ENCODE measurements around the gene PCDHA3.
"Not testable (repeated sequence)": the region's sequence is repeated elsewhere in the genome, so short reads cannot be mapped to it uniquely, and the experiment has no call there.

The PCDHA3 gene

GRCh38 chr5:140800816-140801493, at the start of gene PCDHA3:
TSS of gene PCDHA3 (plus strand) at chr5:140801057.
- peak in 2 of 56 donors; percentile 13 to 17 for DNase-seq

- DNase-seq = no peak
Observed at GRCh38 chr5:140753561-140753960, 47.3 kb upstream of the PCDHA3 start.

- no peak for DNase-seq
Observed at GRCh38 chr5:140764177-140764973, 36.5 kb upstream of the PCDHA3 start.

- no peak for DNase-seq
Observed at GRCh38 chr5:140767444-140767843, 33.4 kb upstream of the PCDHA3 start.

GRCh38 chr5:140780512-140780911, 20.3 kb upstream of the PCDHA3 start:
- DNase-seq = no peak

- no peak for DNase-seq
Observed at GRCh38 chr5:140785905-140786686, 14.8 kb upstream of the PCDHA3 start, which contains the start of gene PCDHA1. TSS of gene PCDHA1 (plus strand) at chr5:140786140.

- not testable (repeated sequence) for DNase-seq
Observed at GRCh38 chr5:140787422-140787821, 13.4 kb upstream of the PCDHA3 start.

GRCh38 chr5:140787849-140788504, 12.9 kb upstream of the PCDHA3 start:
- DNase-seq = not testable (repeated sequence)

GRCh38 chr5:140791089-140791488, 9.8 kb upstream of the PCDHA3 start:
- no peak for DNase-seq

- no peak for DNase-seq
Observed at GRCh38 chr5:140794595-140795258, 6.1 kb upstream of the PCDHA3 start, which contains the start of gene PCDHA2. TSS of gene PCDHA2 (plus strand) at chr5:140794852.

GRCh38 chr5:140795259-140795641, 5.6 kb upstream of the PCDHA3 start:
- no peak for DNase-seq

GRCh38 chr5:140796072-140796717, 4.7 kb upstream of the PCDHA3 start:
- DNase-seq = not testable (repeated sequence)

GRCh38 chr5:140796718-140797095, 4.2 kb upstream of the PCDHA3 start:
- no peak for DNase-seq

- peak in 2 of 56 donors; percentile 19 to 45 for DNase-seq
Observed at GRCh38 chr5:140801494-140801841, 611 bp downstream of the PCDHA3 start.

- not testable (repeated sequence) for DNase-seq
Observed at GRCh38 chr5:140802381-140802780, 1.5 kb downstream of the PCDHA3 start.

- no peak for DNase-seq
Observed at GRCh38 chr5:140802781-140803271, 2.0 kb downstream of the PCDHA3 start.

GRCh38 chr5:140806834-140807775, 6.2 kb downstream of the PCDHA3 start, which contains the start of gene PCDHA4:
TSS of gene PCDHA4 (plus strand) at chr5:140807068.
- DNase-seq = peak in 25 of 56 donors; percentile 20 to 72 (median 28)

GRCh38 chr5:140808241-140808888, 7.5 kb downstream of the PCDHA3 start:
- DNase-seq = not testable (repeated sequence)
